HEK293T (cell line): ENCODE measurements around the gene GAR1.

Source experiments
- ARNT ChIP-seq: fragments of 450-650 bp; IDR thresholded peaks from 2 replicates; pipeline ENCODE4 v1.6.1; 2017; ENCODE audit warnings: mild to moderate bottlenecking
- BHLHE40 ChIP-seq: fragments of 450-650 bp; IDR thresholded peaks from 2 replicates; pipeline ENCODE4 v1.6.1; 2016; ENCODE audit warnings: mild to moderate bottlenecking, moderate library complexity, borderline replicate concordance
- CTBP1 ChIP-seq: fragments of 450-650 bp; IDR thresholded peaks from 2 replicates; pipeline ENCODE4 v1.6.1; 2016; ENCODE audit warnings: borderline replicate concordance
- ELF4 ChIP-seq: fragments of 450-650 bp; IDR thresholded peaks from 2 replicates; pipeline ENCODE4 v1.6.1; 2017; ENCODE audit warnings: antibody characterized with exemption
- FOXA1 ChIP-seq: fragments of 450-650 bp; IDR thresholded peaks from 2 replicates; pipeline ENCODE4 v1.6.1; 2016; ENCODE audit warnings: mild to moderate bottlenecking
- FOXM1 ChIP-seq: fragments of 450-650 bp; IDR thresholded peaks from 2 replicates; pipeline ENCODE4 v1.6.1; 2017; ENCODE audit warnings: mild to moderate bottlenecking, borderline replicate concordance
- L3MBTL2 ChIP-seq: fragments of 450-650 bp; conservative IDR thresholded peaks from 2 replicates; pipeline ENCODE4 v1.6.1; 2016; ENCODE audit warnings: mild to moderate bottlenecking
- NFRKB ChIP-seq: fragments of 450-650 bp; IDR thresholded peaks from 2 replicates; pipeline ENCODE4 v1.6.1; 2016; ENCODE audit warnings: mild to moderate bottlenecking, moderate library complexity
- SP1 ChIP-seq: fragments of 450-650 bp; IDR thresholded peaks from 2 replicates; pipeline ENCODE4 v1.6.1; 2017
- TARDBP ChIP-seq: fragments of 450-650 bp; IDR thresholded peaks from 2 replicates; pipeline ENCODE4 v1.6.1; 2016

DNA sequence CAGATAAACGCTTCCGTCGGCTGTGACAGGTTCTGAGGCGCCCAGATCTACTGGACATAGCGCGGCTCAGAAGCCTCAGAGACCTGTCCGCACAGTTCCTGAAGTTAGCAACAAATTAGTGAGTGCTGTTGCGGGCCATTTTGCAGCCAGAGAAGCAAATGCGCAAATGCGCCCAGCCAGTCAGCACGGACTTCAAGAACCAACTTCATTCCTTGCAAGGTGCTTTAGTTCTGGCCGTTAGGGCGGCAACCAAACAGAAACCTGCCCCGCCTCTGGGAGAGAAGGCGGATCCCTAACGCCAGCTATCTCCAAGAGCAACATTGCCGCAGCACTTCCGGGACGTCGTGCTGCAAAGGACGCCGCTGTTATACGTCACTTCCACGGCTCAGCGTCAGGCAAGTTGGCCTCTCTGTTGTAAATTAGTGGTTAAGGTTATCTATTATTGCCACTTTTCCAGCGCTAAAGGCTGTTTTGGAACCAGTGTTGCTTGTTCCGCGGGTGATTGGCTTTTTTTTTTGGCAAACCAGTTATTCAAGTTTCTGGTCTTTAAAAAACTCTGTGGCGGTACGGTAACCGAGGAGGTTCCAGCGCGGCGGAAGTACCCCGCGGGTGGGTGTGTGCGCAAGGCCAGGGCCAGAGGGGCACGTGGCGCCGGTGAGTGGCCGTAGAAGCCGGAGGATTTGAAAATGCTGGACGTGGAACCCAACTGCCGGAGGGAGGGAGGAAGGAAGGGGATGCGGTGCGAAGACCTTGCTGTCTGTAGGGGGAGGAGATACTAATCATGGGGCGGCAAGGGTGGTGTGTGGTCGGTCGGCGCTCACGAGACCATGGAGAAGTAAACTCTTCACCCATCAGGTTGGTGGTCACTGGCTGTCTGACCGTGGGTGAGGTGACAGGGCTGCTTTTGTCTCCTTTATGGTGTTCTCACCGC is at the start of gene GAR1:
- TF ChIP-seq CTBP1 (no peak), FOXA1 (no peak), ELF4 (peak; percentile 80), SP1 (no peak), TARDBP (no peak), NFRKB (no peak), L3MBTL2 (peak; percentile 95), BHLHE40 (no peak), FOXM1 (no peak), ARNT (no peak)
